Measurements from ENCODE around the gene IKZF3. TPM values are rescaled to one million over a fixed set of nuclear protein-coding genes. Genes with fewer than 3 reads are reported as not detected.

Gene IKZF3
- total RNA-seq, 4 donors from 2014 or later = 0.89 to 1.8 (median 0.97) TPM

DNA sequence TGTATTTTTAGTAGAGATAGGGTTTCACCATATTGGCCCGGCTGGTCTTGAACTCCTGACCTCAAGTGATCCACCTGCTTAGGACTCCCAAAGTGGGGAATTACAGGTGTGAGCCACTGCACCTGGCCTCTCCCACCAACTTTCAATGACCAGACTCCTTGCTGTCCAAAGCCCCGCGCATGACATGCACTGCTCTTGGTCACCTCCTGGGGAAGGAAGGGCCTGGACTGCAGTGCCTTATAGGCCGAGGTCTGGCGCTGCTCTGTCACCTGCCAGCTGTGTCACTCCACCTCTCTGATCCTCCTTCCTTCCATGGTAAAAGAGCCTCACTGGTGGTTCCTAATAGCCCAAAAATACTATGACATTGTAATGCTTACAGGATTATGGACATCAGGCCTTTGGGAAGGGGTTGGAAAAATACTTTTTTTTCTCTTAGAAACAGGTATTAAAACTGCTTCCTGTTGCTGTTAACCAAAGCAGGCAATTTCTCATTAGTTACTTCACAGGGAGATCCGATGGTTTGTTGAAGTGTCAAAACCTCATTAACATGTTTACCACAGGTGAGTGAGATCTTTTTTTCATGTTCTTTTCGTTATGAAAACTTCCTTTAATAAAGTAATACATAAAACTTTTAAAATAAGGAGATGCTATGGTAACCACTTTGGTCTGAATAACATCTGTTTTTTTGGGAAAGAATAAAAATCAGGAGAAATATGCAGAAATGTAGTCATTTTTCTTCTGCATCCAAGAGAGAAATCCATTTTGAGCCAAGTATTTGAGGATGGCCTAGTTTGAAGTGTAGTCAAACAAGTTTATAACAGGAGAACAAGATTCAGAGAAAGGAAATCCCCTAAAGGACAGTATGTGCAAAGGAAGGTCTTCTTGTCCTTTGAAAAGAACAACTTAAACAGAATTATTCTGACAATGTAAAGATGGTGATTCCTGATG, 90.9 kb downstream of the IKZF3 start:
- 80 to 82% methylated on average over 7 of the region's 7 CpGs for WGBS, 2 donors
- TF ChIP-seq, protein P1, sequence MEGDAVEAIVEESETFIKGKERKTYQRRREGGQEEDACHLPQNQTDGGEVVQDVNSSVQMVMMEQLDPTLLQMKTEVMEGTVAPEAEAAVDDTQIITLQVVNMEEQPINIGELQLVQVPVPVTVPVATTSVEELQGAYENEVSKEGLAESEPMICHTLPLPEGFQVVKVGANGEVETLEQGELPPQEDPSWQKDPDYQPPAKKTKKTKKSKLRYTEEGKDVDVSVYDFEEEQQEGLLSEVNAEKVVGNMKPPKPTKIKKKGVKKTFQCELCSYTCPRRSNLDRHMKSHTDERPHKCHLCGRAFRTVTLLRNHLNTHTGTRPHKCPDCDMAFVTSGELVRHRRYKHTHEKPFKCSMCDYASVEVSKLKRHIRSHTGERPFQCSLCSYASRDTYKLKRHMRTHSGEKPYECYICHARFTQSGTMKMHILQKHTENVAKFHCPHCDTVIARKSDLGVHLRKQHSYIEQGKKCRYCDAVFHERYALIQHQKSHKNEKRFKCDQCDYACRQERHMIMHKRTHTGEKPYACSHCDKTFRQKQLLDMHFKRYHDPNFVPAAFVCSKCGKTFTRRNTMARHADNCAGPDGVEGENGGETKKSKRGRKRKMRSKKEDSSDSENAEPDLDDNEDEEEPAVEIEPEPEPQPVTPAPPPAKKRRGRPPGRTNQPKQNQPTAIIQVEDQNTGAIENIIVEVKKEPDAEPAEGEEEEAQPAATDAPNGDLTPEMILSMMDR (IDR thresholded peaks at IDR 0.05) = no peak
- no peak for TF ChIP-seq POLR2A (IDR thresholded peaks at IDR 0.05)
- no peak overlapping the region for H3K4me3 ChIP-seq (ENCODE audit: low read depth, poor library complexity, severe bottlenecking)
- DNase-seq (ENCODE audit: low spot score in 2 of 2) = no peak
- intact Hi-C loops (cut with DNase I; ENCODE audit: low total_unique reads) = no loop called here

DNA sequence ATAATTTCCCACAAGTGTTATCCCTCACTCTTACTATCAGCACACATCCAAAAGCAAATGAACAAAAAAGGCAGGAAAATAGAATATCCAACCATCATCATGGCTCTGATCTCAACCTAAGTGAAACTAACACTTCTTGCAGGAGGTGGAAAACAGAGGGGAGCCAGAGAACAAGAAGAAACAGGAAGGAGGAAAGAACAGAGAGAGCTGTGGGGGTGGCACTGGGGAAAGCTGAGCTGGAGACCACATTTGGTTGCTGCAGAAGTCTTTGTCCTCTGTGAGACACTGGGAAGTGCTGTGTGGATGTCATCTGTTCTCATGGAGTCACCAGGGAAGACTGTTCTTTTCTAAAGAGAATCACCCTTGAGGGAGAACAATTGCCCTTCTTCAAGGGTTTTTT, 91.7 kb downstream of the IKZF3 start:
- no peak overlapping the region for H3K4me3 ChIP-seq (ENCODE audit: low read depth, poor library complexity, severe bottlenecking)
- no peak for DNase-seq (ENCODE audit: low spot score in 2 of 2)
- TF ChIP-seq, protein P1 (IDR thresholded peaks at IDR 0.05) = no peak
- TF ChIP-seq POLR2A (IDR thresholded peaks at IDR 0.05) = no peak
- intact Hi-C loops (cut with DNase I; ENCODE audit: low total_unique reads) = no loop called here

DNA sequence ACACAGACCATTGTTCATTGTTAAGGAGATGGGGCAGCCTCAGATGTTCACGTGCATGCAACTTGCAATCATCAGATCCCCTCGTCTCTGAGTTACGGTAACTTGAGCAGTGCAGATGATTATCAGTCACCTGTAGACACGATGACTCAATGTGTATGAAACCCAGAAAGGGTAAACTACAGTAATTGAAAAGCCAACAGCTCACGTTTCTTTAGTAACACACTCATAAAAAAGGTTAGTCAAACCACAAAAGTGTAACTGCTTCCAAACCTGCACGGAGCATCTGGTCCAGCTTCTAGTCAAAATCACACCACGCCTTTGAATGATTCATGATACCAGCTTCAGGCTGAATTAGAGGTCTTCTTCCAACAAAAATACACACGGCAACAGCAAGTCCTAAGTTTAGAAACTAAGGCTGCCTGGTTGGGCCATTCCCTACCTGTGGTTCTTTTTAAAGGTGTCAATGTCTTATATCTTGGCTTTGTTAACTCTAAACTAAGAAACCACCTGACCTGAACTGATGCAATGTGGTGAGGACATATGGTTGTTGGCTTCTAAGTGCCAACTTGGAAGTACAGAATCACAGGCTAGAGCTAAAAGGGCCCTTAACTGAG, 94.0 kb downstream of the IKZF3 start:
- 40 to 48% methylated on average over 8 of the region's 8 CpGs for WGBS, 2 donors
- no peak overlapping the region for H3K4me3 ChIP-seq (ENCODE audit: low read depth, poor library complexity, severe bottlenecking)
- intact Hi-C loops (cut with DNase I; ENCODE audit: low total_unique reads) = no loop called here

DNA sequence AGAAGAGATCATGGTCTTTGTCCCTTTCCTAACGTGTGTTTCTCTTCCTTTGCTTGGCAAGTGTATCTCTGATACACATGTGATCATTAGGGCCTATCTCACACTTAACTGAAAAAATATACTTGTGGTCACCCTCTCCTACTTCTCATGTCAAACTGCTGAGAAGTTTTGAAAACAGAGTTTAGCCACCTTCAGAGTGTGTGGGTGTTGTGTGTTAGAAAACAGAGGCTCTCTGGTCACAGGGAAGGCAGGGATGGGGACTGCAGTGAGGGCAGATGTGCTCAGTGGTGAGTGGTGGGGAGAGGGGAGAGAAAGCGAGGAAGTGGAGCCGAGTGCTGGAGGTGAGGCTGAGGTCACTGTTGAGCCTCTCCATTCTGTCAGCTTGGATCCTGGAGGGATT, 97.0 kb downstream of the IKZF3 start:
- DNase-seq (ENCODE audit: low spot score in 2 of 2) = no peak
- H3K4me3 ChIP-seq (ENCODE audit: low read depth, poor library complexity, severe bottlenecking) = no peak overlapping the region
- intact Hi-C loops (cut with DNase I; ENCODE audit: low total_unique reads) = no loop called here
- 59 to 62% methylated on average over 3 of the region's 3 CpGs for WGBS, 2 donors
- no peak for TF ChIP-seq POLR2A (IDR thresholded peaks at IDR 0.05)
- TF ChIP-seq, protein P1 (IDR thresholded peaks at IDR 0.05) = no peak

More for the DNA sequence above, 94.0 kb downstream of the IKZF3 start:
- DNase-seq (ENCODE audit: low spot score in 2 of 2) = peak in 1 of 2 donors; percentile 41
- TF ChIP-seq, protein P1 (IDR thresholded peaks at IDR 0.05) = no peak
- no peak for TF ChIP-seq POLR2A (IDR thresholded peaks at IDR 0.05)

DNA sequence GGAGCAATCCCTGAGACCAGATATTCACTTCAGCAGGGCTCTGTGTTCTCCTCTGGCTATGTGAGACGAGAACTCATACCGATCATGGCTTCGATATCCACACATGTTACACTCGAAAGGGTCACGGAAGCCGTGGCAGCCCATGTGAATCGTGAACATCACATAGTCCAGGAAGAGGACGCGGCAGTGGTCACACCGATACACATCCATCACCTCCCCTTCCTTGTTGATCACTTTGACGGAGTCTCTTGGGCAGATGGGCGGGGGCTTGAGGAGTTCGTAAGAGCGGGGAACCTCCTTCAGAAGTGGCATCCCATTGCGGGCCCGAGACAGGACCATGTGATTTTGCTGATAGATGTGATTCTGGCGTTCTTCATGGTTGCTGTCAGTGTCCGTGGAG, 98.3 kb downstream of the IKZF3 start:
- H3K4me3 ChIP-seq (ENCODE audit: low read depth, poor library complexity, severe bottlenecking) = no peak overlapping the region
- no peak for TF ChIP-seq POLR2A (IDR thresholded peaks at IDR 0.05)
- TF ChIP-seq, protein P1 (IDR thresholded peaks at IDR 0.05) = no peak
- DNase-seq (ENCODE audit: low spot score in 2 of 2) = peak in 1 of 2 donors; percentile 79
- 91 to 93% methylated on average over 18 of the region's 18 CpGs for WGBS, 2 donors
- intact Hi-C loops (cut with DNase I; ENCODE audit: low total_unique reads) = no loop called here
